Measurements from ENCODE around the gene ZNF230.

Gene ZNF230

GRCh38 chr19:43983544-43983911, 19.2 kb upstream of the ZNF230 start:
- no peak for TF ChIP-seq CTCF (IDR thresholded peaks at IDR 0.05; ENCODE audit: low read length, missing control alignments)
- DNase-seq (ENCODE audit: low read depth): no peak
- H3K4me3 ChIP-seq (replicated peaks; ENCODE audit: low read depth, low read length): peak overlapping the region; percentile 83

DNA sequence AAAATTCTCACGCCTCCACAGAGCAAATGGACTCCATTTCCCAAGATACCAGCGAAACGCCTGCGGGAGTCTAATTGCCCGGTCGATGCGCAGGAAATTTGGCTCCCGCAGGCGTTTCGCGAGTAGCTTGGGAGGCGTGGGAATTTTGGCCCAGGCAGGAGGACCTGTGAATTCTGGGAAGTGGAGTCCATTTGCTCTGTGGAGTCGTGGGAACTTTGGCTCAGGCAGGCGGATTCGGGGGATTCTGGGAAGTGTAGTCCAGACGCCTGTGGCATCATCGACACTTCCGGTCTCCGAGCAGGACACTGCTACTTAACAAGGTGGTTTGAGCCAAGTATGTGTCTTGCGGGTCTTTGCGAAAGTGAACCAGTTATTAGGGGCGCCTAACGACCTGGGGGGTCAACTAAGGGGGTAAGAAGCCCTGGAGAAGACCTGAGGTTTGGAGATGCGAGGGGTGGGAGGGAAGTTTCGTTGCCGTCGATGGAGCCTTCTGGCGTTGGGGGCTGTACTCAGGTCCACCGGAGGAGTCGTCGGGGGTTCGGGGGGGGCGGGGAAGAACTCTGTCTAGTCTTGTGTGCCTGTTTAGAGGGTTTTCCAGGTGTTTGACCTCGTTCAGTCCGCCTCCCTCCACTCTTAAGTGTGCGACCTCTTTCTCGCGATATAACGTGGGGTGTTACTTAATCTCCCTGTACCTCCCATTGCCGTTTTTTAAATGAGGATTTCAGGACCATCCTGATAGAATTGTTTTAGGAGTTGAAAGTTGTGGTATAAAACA, 18.7 kb upstream of the ZNF230 start, which contains the start of gene ZNF155:
Gene ZNF155 (plus strand): TSS at position 277 of the 775 bp plus-strand sequence. CDS start 4,356 bp downstream, outside the sequence.
- peak; percentile 98 for DNase-seq (ENCODE audit: low read depth)
- H3K4me3 ChIP-seq (replicated peaks; ENCODE audit: low read depth, low read length): peak within 1 kb of the TSS; percentile 83
- TF ChIP-seq CTCF (IDR thresholded peaks at IDR 0.05; ENCODE audit: low read length, missing control alignments): no peak

DNA sequence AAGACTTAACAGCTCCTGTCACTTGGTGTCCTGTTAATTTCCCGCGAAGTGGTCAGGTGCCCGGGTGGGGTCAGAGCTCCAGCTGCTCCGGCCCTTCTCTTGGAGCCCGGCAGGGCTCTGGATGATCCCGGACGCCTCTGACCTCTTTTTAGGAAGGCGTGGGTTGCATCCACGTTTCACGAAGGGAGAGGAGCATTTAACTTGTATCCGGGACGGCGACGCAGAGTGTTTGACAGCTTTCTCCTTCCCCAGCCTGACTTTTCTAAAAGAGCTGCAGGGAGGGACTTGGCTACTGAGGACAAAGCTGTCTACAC, 18.1 kb upstream of the ZNF230 start:
- peak overlapping the region; percentile 83 for H3K4me3 ChIP-seq (replicated peaks; ENCODE audit: low read depth, low read length)
- no peak for DNase-seq (ENCODE audit: low read depth)
- no peak for TF ChIP-seq CTCF (IDR thresholded peaks at IDR 0.05; ENCODE audit: low read length, missing control alignments)

GRCh38 chr19:43997631-43998290, 5.0 kb upstream of the ZNF230 start:
- peak; percentile 18 for DNase-seq (ENCODE audit: low read depth)
- H3K4me3 ChIP-seq (replicated peaks; ENCODE audit: low read depth, low read length): no peak overlapping the region
- TF ChIP-seq CTCF (IDR thresholded peaks at IDR 0.05; ENCODE audit: low read length, missing control alignments): no peak

- peak; percentile 8 for DNase-seq (ENCODE audit: low read depth)
- TF ChIP-seq CTCF (IDR thresholded peaks at IDR 0.05; ENCODE audit: low read length, missing control alignments): no peak
- peak overlapping the region; percentile 87 for H3K4me3 ChIP-seq (replicated peaks; ENCODE audit: low read depth, low read length)
These were observed 568 bp upstream of the ZNF230 start for GRCh38 chr19:44002212-44002565.

- TF ChIP-seq CTCF (IDR thresholded peaks at IDR 0.05; ENCODE audit: low read length, missing control alignments): no peak
- H3K4me3 ChIP-seq (replicated peaks; ENCODE audit: low read depth, low read length): peak overlapping the region; percentile 87
- peak; percentile 6 for DNase-seq (ENCODE audit: low read depth)
These were observed 778 bp downstream of the ZNF230 start for GRCh38 chr19:44003461-44004009.

Data from fibroblast of pulmonary artery (primary cell).